Natural killer cell treated with Interleukin-12 subunit alpha and Interleukin-12 subunit beta and Interleukin-15 and Interleukin-18, amount 100 ng/mL, for 72 hours (primary cell): ENCODE data around the gene HNRNPH1. TPM values are rescaled to one million over a fixed set of nuclear protein-coding genes. Genes with fewer than 3 reads are reported as not detected.

ENCODE experiments used
- ATAC-seq, 2 donors: fragments of 150-1000 bp; cut with Tn5 transposase in 1 of 2; sonication (Bioruptor Pico), chemical (Tn5 transposase) in 1 of 2; 2 replicates each; pipeline ENCODE4 v1.10.0; 2021
- DNase-seq: peaks from one replicate; pipeline ENCODE4 v3.0.0; 2022; ENCODE audit warnings: low spot score
- H3K27ac Mint-ChIP-seq, 2 donors: 1 replicate in 1 of 2; 2 replicates in 1 of 2; pipeline ENCODE4 v1.8.0; 2022; ENCODE audit warnings: mixed read lengths in 2 of 2, mild to moderate bottlenecking in 1 of 2, moderate library complexity in 1 of 2
- H3K27me3 Mint-ChIP-seq, 2 donors: 1 replicate in 1 of 2; 2 replicates in 1 of 2; pipeline ENCODE4 v1.8.0; 2022; ENCODE audit warnings: mixed read lengths in 2 of 2
- H3K36me3 Mint-ChIP-seq: one replicate; pipeline ENCODE4 v1.8.0; 2022; ENCODE audit warnings: mixed read lengths
- H3K4me1 Mint-ChIP-seq, 2 donors: 1 replicate in 1 of 2; 2 replicates in 1 of 2; pipeline ENCODE4 v1.8.0; 2022; ENCODE audit warnings: low read depth in 2 of 2, mixed read lengths in 2 of 2, mild to moderate bottlenecking in 1 of 2
- H3K4me3 Mint-ChIP-seq: one replicate; pipeline ENCODE4 v1.8.0; 2022; ENCODE audit warnings: mixed read lengths
- H3K9me3 Mint-ChIP-seq: 2 replicates; pipeline ENCODE4 v1.8.0; 2022; ENCODE audit warnings: mixed read lengths
- total RNA-seq, 2 donors: library from RNA; stranded (reverse); gene quantifications; one replicate each; pipeline ENCODE4 v1.2.3, GENCODE V29; 2022

The HNRNPH1 gene
- total RNA-seq, 2 donors from 2014 or later = 874 to 1,296 TPM

DNA sequence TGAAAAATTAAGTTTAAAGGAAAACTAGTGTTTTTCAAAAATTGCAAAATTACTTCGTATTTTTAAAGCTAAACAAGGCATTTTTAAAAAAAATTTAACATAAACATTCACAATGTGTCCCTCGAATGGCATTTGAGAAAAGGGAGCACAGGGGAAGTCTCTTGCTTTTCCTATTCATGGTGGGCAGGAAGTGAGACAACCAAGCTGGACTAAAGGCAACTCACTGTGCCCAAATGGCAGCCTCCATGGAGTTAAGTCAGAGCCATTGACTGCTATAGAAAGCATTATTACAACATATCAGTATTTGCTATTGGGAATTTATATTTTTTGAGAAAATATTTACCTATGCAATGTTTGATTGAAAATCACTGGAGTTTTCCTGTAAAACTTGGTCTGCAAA is 8.3 kb downstream of the HNRNPH1 start:
- H3K27ac Mint-ChIP-seq = peak overlapping the region; percentile 61 to 64
- H3K27me3 Mint-ChIP-seq = no peaks in the 10 kb centered on the region
- DNase-seq = no peak
- peaks cover 75% of the 10 kb centered on the region for H3K36me3 Mint-ChIP-seq
- peaks cover 62 to 72% of the 10 kb centered on the region in 2 donors for H3K4me1 Mint-ChIP-seq
- no peaks in the 10 kb centered on the region for H3K9me3 Mint-ChIP-seq
- H3K4me3 Mint-ChIP-seq = no peak overlapping the region
- no peak for ATAC-seq

DNA sequence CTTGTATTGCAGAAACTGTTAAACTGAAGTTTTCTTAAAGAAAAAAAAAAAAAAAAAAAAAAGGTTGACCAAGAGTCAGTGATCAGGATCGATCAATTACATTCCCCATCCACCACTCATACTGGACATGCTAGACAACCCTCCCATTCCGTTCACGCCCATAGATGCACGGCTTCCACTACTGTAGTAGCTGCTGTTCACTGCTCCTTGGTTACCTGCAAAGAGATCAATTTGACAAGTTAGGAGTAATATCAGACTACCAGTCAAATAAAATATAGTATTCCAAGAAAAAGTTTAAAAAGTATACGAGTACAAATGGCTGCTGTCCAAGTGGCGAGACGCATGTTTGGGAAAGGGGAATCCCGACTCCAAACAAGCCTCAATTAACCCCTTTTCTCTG is 8.7 kb downstream of the HNRNPH1 start:
- peaks cover 74% of the 10 kb centered on the region for H3K36me3 Mint-ChIP-seq
- no peak overlapping the region for H3K4me3 Mint-ChIP-seq
- H3K4me1 Mint-ChIP-seq = peaks cover 61 to 70% of the 10 kb centered on the region in 2 donors
- peak overlapping the region in 1 of 2 donors; percentile 61 for H3K27ac Mint-ChIP-seq
- H3K27me3 Mint-ChIP-seq = no peaks in the 10 kb centered on the region
- DNase-seq (no peak), ATAC-seq (no peak)
- no peaks in the 10 kb centered on the region for H3K9me3 Mint-ChIP-seq

DNA sequence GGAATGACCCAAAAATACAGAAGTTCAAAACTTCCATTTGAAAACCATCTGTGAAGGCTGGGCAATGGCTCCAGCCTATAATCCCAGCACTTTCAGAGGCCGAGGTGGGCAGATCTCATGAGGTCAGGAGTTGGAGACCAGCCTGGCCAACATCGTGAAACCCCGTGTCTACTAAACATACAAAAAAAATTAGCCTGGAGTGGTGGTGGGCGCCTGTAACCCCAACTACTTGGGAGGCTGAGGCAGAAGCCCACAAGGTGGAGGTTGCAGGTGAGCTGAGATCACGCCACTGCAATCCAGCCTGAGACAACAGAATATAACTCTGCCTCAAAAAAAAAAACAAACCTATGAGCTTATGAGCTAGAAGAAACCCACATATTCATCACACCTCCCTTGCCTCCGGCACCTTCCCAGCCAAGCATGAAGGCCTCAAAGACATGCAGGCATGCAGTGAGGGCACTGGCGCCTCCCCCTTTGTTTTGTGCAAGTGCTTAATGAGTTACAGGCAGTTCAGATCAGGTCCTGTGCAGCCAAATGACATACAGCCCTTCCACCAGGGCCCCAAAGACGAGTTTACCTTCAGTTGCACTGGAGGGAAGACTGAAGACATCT is 9.9 kb downstream of the HNRNPH1 start:
- no peak for ATAC-seq
- Mint-ChIP-seq H3K9me3 (no peaks in the 10 kb centered on the region), H3K27ac (peak overlapping the region; percentile 36 to 59), H3K4me3 (no peak overlapping the region), H3K27me3 (no peaks in the 10 kb centered on the region), H3K36me3 (peaks cover 71% of the 10 kb centered on the region), H3K4me1 (peaks cover 61 to 65% of the 10 kb centered on the region in 2 donors)
- no peak for DNase-seq

DNA sequence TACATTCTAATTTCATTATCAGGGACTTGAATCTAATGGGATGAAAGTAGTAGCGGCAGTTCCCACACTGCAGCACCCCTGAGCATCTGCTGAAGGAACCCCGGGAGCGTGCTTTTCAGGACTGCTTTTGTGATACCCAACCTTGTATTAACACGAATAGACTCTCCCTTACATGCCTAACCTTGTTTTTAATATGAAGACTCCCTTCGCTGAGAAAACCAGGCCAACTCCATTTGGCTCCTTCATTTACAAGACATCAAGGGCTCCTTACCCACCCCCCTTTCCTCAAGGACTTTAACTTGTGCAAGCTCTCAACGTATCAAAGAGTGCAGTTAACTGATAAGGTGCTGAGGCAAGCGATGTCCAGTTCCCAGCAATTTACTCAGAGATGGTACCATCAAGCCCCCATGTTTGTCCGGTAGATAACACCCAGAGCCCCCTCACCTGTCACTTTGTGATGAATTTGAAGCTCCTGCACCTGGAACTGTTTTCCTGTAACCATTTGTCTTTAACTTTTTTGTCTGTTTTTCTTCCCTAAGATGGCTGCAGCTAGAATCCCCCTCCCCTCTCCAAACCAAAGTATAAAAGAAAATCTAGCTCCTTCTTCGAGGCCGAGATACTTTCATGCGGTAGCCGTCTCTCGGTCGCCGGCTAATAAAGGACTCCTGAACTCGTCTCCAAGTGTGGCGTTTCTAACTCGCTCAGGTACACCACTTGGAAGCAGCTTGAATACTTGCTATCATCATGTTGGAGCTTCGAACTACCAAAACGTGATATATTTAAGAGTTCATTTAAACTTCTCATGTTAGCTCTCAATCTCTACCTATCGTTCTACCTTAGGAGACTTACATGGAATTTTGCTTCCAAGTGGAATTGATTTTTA is 10.7 kb downstream of the HNRNPH1 start:
- Mint-ChIP-seq H3K27me3 (no peaks in the 10 kb centered on the region), H3K4me3 (peak overlapping the region; percentile 2), H3K27ac (peak overlapping the region; percentile 36 to 59), H3K9me3 (no peaks in the 10 kb centered on the region), H3K4me1 (peaks cover 57% of the 10 kb centered on the region in 2 donors), H3K36me3 (peaks cover 66% of the 10 kb centered on the region)
- DNase-seq = no peak
- no peak for ATAC-seq

DNA sequence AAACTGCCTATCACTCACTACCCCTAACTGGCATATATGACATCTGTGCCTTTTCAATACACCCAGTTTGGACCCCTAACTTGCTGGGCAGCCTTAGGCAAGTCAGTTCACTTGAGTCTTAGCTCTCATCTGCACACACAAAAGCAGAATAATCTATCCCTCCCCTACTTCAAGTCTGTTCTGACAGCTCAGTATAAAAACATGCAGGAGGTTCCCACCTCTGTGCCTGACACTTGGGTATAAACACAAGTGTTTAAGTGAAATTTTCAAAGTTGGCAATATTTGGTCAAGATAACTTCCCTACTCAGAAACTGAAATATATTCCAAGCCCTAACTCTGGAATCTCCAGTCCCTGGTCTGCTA is 12.6 kb downstream of the HNRNPH1 start:
- no peaks in the 10 kb centered on the region for H3K9me3 Mint-ChIP-seq
- no peak overlapping the region for H3K4me3 Mint-ChIP-seq
- no peak for DNase-seq
- peaks cover 38 to 43% of the 10 kb centered on the region in 2 donors for H3K4me1 Mint-ChIP-seq
- H3K27ac Mint-ChIP-seq = peak overlapping the region in 1 of 2 donors; percentile 34
- peaks cover 46% of the 10 kb centered on the region for H3K36me3 Mint-ChIP-seq
- no peak for ATAC-seq
- H3K27me3 Mint-ChIP-seq = no peaks in the 10 kb centered on the region

DNA sequence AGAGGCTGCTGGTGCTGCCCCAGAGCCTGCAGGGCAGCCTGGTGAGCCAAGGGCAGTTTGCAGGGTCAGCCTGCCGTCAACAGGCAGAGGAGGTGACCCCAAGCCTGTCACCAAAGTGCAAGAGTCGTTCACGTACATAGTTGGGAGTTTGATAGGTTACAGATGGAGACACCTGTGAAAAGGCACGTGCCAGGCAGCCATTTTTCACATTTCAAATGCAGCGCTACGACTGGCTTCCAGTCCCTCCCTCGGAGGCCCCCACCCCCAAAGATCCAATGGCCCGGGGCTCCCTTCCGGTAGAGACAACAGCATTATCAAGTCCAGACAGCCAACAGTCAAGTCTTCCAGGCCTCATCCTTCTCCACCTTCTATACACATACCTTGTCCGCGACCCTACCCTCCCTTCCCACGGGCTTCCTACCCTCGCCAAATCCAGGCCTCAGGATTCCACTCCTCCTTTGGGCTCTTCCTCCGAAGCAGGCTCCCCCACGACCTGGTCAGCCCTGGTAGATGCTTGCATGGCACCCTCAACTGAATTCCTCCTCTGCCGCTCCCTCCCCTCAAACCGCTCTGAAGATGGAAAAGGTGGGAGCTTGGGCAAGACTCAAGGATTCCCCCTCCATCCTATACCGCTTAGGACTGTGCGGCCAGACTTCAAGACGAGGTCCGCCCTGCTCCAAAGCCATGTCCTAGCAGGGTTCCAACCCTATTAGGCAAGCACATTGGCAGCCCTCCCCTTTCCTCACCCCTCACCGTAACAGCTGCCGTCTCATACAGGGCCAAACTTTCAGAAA is 13.2 kb downstream of the HNRNPH1 start:
- no peak overlapping the region for H3K4me3 Mint-ChIP-seq
- peak overlapping the region; percentile 21 to 34 for H3K27ac Mint-ChIP-seq
- ATAC-seq = no peak
- no peaks in the 10 kb centered on the region for H3K27me3 Mint-ChIP-seq
- no peak for DNase-seq
- peaks cover 41% of the 10 kb centered on the region for H3K36me3 Mint-ChIP-seq
- H3K9me3 Mint-ChIP-seq = no peaks in the 10 kb centered on the region
- peaks cover 34 to 43% of the 10 kb centered on the region in 2 donors for H3K4me1 Mint-ChIP-seq

DNA sequence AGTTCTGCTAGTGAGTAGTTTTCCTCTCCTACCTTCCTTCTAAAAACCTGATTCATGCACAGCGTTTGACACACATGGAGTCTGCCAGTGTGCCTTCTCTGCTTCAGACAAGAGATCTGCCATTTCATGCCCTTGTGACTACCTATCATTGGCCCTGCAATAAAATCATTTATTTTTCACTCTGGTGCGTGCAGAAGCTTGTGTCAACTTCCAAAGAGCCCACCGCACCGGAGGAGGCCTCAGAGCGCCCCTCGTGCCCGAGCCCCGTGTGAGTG is 13.7 kb downstream of the HNRNPH1 start:
- no peak for ATAC-seq
- peak overlapping the region; percentile 21 to 34 for H3K27ac Mint-ChIP-seq
- peaks cover 34 to 42% of the 10 kb centered on the region in 2 donors for H3K4me1 Mint-ChIP-seq
- DNase-seq = no peak
- H3K36me3 Mint-ChIP-seq = peaks cover 39% of the 10 kb centered on the region
- H3K27me3 Mint-ChIP-seq = no peaks in the 10 kb centered on the region
- no peak overlapping the region for H3K4me3 Mint-ChIP-seq
- no peaks in the 10 kb centered on the region for H3K9me3 Mint-ChIP-seq

DNA sequence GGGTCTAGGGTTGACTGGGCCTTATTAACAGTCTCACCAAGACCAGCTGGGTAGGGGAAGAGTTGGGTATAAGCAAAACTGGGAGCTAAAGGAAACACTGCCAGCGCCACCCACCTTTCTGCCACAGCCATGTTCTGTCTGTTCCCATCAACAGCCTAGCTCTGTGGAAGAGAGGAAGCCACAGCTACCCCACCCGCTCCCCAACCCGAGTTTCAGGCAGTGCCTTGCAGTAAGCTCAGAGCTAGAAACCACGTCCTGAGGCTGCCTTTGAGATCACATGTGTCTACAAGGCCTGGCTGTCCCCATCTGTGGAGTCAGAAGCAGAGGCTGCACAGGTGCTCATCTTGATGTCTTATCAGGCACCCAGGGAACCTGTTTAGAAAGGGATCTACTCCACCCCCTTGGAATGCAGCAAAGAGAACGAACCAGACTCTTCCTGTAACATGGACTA is 15.3 kb downstream of the HNRNPH1 start:
- no peak overlapping the region for H3K27ac Mint-ChIP-seq
- H3K36me3 Mint-ChIP-seq = peaks cover 26% of the 10 kb centered on the region
- H3K4me1 Mint-ChIP-seq = peaks cover 26 to 33% of the 10 kb centered on the region in 2 donors

DNA sequence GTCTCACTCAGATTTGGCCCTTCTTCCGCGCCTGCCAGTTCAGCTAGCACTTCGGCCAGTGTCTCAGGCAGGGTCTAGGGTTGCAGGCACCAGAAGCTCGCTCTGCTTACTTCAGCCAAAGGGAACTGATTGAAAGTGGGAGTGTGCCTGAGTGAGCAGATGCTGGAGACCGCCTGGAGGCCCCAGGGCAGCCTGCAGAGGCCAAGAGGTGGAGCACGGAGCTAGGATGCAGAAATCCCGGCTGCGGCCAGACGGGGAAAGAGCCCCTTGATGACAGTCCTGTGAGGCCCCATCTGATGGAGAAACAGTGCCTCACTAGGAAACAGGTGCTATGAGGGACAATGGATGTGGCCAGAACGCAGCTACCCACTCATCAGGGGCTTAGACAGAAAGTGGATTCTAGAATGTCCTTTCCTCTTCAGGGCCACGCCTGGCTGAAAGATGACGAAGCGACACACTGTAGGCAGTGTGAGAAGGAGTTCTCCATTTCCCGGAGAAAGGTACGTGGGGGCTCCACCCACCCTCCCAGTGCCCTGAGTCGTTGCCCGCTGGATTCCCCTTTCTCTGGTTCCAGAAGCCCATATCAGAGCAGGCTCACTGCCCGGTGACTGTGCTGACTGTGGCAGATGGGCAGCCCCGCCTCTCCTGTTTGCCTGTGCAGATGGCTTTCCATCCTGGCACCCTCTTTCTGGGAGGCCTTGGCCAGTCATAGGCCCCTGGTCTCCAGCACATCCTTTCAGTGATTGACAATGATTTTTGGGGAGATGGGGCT is 16.1 kb downstream of the HNRNPH1 start:
- peak overlapping the region; percentile 16 to 45 for H3K27ac Mint-ChIP-seq
- peaks cover 20% of the 10 kb centered on the region for H3K36me3 Mint-ChIP-seq
- H3K9me3 Mint-ChIP-seq = no peaks in the 10 kb centered on the region
- DNase-seq = no peak
- ATAC-seq = peak in 1 of 2 donors; percentile 26
- H3K4me1 Mint-ChIP-seq = peaks cover 20 to 26% of the 10 kb centered on the region in 2 donors
- H3K4me3 Mint-ChIP-seq = no peak overlapping the region
- H3K27me3 Mint-ChIP-seq = no peaks in the 10 kb centered on the region

More for the DNA sequence above, 15.3 kb downstream of the HNRNPH1 start:
- Mint-ChIP-seq H3K9me3 (no peaks in the 10 kb centered on the region), H3K27me3 (no peaks in the 10 kb centered on the region), H3K4me3 (no peak overlapping the region)
- peak in 1 of 2 donors; percentile 21 for ATAC-seq
- no peak for DNase-seq

DNA sequence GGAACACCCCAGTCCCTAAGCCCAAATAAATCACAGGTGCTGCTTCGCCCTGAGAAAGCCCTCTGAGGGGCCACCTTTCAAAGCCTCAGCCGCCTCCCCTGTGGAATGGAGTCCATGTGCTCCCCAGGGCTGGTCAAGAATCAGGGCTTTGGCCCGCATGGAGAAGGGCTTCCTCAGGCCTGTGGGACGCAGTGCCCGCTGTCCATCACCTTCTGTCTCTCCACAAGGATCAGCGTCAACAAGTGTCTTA is 16.6 kb downstream of the HNRNPH1 start:
- H3K36me3 Mint-ChIP-seq = peaks cover 17% of the 10 kb centered on the region
- peak in 1 of 2 donors; percentile 1 for ATAC-seq
- H3K27me3 Mint-ChIP-seq = no peaks in the 10 kb centered on the region
- H3K9me3 Mint-ChIP-seq = no peaks in the 10 kb centered on the region
- no peak for DNase-seq
- peaks cover 16 to 24% of the 10 kb centered on the region in 2 donors for H3K4me1 Mint-ChIP-seq
- peak overlapping the region; percentile 16 to 45 for H3K27ac Mint-ChIP-seq
- H3K4me3 Mint-ChIP-seq = no peak overlapping the region

DNA sequence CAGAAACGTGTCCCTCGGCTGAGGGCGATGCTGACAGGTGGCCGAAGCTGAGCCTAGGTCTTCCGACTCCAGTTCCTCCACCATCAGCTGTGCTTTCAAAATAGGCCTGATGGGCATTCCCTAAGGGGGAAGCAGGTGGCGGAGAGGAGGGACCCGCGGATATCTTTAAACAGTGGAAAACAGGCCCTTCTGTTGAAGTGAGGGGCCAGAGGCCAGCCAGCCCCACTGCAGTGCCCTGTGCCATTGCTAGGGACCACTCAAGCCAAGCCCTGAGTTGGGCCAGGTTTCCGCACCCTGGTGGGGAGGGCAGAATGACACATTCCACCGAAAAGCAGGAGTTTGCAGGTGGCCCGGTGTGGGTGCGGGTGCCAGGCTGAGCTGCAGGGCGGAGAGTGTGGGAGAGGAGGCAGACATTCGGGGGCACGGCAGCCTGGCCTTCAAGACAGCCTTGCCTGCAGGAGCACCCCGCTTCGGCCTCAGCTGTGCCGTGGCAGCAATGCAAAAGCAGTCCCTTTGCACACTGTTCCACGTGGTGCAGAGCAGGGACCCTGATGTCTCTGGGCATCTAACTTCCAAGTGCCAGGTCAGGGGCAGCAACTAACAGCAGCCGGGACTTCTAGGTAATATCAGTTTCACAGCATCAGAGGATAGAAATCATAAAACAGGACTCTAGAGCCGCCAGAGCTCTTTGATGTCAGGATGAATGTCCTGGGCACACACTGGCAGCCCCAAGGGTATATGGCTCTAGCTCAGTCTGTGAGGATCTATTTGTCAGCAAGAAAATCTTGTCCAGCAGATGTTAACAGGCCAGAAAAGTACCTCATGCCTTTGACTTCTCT is 17.2 kb downstream of the HNRNPH1 start:
- no peaks in the 10 kb centered on the region for H3K27me3 Mint-ChIP-seq
- H3K4me1 Mint-ChIP-seq = peaks cover 13 to 21% of the 10 kb centered on the region in 2 donors
- no peaks in the 10 kb centered on the region for H3K9me3 Mint-ChIP-seq
- no peak for DNase-seq
- ATAC-seq = peak; percentile 2 to 7
- H3K4me3 Mint-ChIP-seq = no peak overlapping the region
- H3K27ac Mint-ChIP-seq = peak overlapping the region in 1 of 2 donors; percentile 53
- peaks cover 13% of the 10 kb centered on the region for H3K36me3 Mint-ChIP-seq

DNA sequence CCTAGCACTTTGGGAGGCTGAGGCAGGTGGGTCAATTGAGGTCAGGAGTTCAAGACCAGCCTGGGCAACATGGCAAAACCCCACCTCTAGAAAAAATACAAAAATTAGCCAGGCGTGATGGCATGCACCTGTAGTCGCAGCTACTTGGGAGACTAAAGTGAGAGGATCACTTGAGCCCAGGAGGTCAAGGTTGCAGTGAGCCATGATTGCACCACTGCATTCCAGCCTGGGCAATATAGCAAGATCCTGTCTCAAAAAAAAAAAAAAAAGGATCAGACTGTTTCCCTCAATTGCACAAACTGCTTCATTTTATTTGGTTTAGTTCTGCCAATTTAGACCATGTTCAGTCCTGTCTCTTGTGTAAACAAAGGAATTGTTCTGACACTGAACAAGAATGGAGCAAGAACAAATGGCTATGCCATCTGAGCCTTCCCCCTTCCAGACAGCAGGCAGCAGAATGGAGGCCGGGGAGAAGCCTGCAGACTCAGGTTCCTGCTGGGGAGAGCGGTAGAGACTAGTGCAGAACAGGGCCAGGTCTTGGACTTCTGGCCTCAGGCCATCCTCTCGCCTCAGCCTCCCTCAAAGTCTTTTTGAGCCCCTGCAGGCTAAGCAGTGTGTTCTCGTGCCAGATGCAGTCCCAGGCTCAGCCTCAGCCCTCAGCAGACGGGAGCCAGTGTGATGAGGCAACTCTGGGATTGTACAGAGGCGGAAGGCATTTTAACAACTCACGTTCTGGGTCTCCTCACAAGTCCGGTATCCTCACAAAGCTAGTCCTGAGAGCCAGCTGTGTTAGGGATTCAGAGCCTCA is 18.2 kb downstream of the HNRNPH1 start:
- Mint-ChIP-seq H3K4me3 (no peak overlapping the region), H3K27me3 (no peaks in the 10 kb centered on the region), H3K27ac (peak overlapping the region in 1 of 2 donors; percentile 53), H3K9me3 (no peaks in the 10 kb centered on the region), H3K4me1 (peaks cover 8 to 15% of the 10 kb centered on the region in 2 donors), H3K36me3 (peaks cover 8% of the 10 kb centered on the region)
- DNase-seq = no peak
- ATAC-seq = no peak
